ENCODE data around the gene ADM5.

- no peak for TF ChIP-seq CTCF (IDR thresholded peaks at IDR 0.05)
- no peak for TF ChIP-seq POLR2A (IDR thresholded peaks at IDR 0.05)
- TF ChIP-seq POLR2AphosphoS5 (IDR thresholded peaks at IDR 0.05), result no peak
Measured at GRCh38 chr19:49642492-49643035, 46.8 kb upstream of the ADM5 start.
